NCI-H524 (cell line): ENCODE results near the gene TDRKH.

Experiments
- DNase-seq, 2 experiments: peaks; one replicate each; lab custom pipeline; 2025; lab: John Stamatoyannopoulos, UW

TDRKH gene

DNA sequence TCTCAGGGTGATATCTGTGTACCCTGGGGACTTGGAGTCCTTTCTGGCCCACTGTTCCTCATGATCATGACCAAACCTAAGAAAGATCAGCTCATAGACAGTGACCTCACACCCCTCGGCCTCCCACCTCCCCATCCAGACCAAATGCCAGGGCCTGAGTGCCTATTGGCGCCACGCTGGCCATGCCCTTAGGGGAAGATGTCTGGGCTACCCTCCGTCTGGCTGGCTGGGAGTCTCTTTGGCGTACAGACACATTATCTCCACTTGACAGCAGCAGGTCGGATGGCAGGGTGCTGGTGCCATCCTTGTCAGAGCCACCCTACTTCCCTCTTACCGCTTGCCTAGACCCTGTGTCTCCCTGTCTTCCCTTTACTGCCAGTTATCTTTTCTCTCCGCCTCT, 32.9 kb upstream of the TDRKH start:
- no peak for DNase-seq

DNA sequence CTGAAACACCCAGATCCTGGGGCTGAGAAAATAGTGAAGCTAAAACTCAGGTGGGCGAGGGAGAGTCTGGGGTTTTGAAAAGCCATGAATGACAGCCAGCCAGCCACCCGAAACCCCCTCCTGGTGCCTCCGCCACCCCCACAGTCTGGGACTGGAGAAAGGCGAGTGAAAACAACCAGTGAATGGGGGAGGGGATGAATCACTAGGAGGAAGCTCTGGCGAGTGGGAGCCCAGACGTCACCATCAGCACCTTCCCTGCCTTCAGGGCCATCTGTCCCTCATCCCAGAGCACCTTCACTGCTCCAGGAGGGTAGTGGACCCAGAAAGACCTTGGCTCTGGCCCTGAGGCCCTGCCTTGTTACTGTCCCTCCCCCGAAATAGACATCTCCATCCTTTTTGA, 32.1 kb upstream of the TDRKH start:
- no peak for DNase-seq

- peak; percentile 19 to 48 for DNase-seq
Measured at GRCh38 chr1:151820940-151821339, 30.6 kb upstream of the TDRKH start.

- DNase-seq, result no peak
Measured at GRCh38 chr1:151819976-151820623, 29.8 kb upstream of the TDRKH start.

DNA sequence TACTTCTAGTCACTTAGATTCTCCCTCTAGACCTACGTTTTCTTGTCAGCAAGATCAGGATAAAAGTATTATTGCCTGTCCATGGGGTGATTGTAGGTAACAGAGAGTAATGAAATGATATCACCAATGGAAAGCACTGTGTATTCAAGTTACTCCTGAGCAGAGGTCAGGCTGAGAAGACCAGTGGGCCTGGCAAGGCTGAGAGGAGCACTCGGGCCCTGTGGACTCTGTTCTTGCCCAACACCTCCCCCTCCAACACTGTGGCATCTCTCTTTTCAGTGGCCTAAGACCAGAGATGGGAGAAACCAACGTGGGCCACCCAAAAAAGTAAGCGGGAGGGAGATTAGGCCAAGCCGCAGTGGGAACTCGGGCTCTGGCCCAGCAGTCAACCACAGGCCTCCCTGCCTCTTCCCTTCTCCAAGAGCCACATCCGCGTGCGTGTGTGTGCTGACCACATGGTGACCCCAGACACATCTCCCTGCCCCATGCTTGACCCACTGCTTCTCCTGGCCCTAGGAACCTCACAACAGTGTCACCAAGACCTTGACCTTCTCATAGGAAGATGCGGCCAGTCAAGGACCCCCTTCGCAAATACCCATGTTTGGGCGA, 29.0 kb upstream of the TDRKH start:
- no peak for DNase-seq

GRCh38 chr1:151817353-151817730, 27.0 kb upstream of the TDRKH start:
- DNase-seq, result no peak

- DNase-seq, result no peak
Measured at GRCh38 chr1:151816548-151817352, 26.4 kb upstream of the TDRKH start.

DNA sequence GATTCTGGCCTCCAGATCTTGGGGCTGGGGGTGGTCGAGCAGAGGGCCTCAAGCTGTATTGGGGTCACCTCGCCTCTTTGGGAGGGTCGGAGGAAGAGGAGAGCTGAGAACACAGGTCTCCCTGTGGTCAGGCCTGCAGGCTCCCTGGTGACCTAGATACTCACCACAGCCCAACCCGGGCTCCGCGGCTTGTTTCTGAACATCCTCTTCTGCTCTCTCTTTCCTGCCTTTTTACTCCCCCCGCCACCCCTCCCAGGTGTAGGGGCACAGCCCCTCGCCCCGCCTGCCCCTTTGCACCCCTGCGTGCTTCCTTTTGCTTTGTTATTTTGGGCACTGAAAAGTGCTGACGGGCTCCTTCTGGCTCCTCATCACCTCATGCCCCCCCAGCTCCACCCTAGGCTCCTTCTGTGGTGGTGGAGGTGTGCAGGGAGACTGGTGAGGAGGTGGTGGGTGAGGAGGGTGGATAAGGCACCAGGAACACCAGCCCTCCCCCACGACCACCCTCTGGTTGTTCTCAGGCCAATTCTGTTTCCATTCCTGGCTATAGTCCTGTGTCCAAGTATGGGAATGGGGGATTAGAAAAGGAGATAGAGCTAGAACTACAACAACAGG, 25.5 kb upstream of the TDRKH start:
- no peak for DNase-seq

- no peak for DNase-seq
Measured at GRCh38 chr1:151814971-151815545, 24.8 kb upstream of the TDRKH start.

DNA sequence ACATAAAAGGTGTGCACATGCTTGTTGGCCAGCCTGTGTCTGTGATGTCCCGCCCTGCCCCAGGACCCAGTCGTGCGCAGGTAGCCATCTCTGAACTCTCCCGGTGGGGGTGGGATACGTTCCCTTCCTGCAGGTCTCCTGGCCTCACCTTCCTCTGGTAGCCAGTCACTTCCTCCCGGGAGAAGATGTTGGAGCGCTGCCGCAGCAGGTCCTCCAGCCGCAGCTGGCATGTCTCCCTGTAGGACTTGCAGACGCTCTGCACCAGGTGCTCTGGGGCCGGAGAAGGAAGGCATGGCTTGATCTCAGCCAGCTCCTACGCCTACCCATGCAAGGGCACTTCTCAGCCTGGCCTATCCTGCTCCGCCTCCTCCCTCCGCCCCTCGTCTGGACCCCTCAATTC, 24.1 kb upstream of the TDRKH start:
- no peak for DNase-seq

DNA sequence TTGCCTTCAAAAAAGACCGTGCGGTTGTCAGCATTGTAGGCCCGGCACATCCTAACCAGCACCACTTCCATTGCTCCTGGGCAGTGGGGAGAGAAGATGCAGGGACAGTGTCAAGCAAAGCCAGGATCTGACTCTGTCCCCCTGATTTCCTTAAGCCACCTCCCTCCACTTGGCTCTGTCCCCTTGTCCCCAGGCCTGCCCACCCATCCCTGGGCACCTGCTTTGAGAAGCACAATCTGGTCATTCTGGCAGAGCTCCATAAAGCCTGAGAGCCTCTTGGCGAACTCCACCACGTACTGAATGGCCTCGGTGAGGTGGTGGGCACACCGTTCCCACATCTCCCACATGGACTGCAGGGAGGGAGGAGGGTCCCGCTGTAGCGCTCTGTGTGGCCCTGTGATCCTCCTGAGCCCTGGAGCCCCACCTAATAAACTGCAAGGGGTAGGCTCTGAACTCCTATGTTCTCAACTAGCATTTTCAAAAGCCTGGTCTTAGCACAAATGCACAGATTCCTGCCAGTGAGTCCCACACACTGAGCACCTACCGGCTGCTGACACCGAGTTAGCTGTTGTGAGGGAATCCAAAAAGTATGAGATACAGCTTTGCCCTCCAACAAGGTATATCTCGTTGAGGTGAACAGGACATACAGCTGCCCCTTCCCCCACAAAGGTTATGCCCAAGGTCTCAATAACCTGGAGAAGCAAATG, 23.1 kb upstream of the TDRKH start:
- DNase-seq, result no peak

GRCh38 chr1:151811181-151811580, 20.9 kb upstream of the TDRKH start:
- no peak for DNase-seq

GRCh38 chr1:151809985-151810556, 19.8 kb upstream of the TDRKH start:
- no peak for DNase-seq

DNA sequence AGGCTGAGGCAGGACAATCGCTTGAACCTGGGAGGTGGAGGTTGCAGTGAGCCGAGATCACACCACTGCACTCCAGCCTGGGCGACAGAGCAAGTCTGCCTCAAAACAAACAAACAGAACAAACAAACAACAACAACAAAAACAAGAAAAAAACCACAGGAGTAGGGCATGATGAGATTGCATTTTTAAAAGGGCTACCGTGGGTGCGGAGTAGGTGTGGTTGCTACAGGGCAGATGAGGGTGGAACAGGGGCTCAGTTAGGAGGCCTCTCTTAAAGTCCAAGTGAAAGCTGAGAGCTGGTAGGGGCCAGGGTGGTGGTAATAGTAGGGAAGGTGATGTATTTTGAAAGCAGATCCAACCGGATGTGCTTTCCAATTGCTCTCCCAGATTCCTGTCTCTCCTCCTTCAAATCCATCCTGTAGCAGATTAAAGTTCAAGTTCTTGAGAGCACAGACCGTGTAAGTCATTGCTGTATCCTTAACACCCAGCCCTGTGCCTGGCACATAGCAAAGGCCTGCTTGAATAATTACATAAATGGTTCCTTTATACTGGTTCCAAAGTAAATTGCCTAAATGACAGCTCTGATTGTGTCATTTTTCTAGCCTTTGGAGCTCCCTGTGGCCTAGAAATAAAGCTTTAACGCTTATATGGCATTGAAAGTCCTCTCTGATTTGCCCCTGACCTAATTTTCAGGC, 19.1 kb upstream of the TDRKH start:
- DNase-seq, result no peak

GRCh38 chr1:151807766-151808165, 17.5 kb upstream of the TDRKH start:
- no peak for DNase-seq

DNA sequence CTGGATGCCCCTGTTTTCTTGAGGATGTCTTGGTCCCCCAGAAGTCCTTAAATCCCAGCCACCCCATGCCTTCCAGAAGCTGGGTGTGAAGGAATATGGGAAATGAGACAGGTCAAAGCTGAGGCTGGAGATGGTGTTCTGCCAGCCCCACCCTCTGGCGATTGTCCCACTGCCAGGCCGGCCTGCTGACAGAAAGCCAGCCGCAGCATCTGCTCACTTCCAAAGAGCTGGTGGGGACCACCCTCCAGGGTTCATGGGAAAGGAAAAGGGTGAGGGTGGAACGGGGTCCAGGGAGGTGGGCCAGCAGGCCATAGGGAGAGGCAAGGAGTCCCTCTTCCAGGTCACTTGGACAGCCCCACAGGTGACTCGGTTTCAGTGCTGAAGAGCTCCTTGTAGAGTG, 16.8 kb upstream of the TDRKH start:
- no peak for DNase-seq

DNA sequence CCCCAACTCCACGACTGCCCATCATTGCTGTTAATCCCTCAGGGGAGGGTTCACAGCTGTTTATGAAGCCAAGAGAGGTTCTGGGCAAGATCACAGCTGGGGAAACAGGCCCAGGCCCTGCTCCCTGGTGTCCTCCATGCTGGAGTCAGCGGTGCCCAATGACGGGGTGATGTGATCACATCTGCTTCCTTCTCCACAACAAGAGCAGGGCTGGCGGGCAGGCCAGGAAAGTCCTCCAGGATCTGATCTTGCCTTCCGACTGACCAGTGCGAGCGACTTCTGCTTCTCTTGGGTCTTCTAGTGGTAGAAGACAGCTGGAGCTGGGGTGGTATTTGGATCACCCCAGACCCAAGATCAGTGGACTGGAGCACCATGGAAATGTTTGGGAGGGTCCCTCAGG, 15.9 kb upstream of the TDRKH start:
- no peak for DNase-seq

DNA sequence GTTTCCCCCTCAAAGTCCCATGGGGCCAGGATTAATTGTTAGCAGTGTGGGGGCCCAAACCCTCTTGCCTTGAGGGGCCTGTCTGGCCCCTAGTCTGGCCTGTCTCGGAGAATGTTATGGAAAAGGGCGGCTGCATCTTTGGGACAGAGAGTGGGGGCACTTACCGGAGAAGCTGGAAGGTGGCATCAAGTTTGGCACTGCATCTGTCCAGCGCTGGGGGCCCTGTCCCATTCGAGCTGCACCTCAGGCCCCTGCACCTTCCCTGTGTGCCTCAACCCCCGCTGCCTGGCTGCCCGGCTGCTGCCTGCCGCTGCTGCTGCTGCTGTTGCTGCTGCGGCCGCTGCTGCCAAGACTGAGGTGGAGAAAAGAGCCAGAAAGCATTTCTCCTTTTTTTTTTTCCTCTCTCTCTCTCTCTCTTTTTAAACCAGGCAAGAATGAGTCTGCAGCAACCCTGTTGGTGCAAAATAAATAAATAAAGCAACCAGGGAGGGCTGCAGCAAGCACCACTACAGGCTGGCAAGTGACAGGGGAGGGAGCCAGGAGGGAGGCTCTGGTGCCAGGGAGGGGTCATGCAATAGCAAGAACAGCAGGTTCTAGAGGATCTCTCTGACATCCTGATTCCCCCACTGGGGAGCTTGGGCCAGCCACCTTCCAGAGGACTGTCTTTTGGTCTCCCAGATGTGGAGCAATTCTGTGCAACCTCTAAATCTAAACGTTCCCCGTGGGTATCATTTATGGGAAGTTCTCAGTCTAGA, 14.9 kb upstream of the TDRKH start, which contains the start of gene LINGO4:
Gene LINGO4 (minus strand): TSS at position 354 of the 755 bp plus-strand sequence. CDS start 2,715 bp downstream, outside the sequence.
- DNase-seq, result no peak

DNA sequence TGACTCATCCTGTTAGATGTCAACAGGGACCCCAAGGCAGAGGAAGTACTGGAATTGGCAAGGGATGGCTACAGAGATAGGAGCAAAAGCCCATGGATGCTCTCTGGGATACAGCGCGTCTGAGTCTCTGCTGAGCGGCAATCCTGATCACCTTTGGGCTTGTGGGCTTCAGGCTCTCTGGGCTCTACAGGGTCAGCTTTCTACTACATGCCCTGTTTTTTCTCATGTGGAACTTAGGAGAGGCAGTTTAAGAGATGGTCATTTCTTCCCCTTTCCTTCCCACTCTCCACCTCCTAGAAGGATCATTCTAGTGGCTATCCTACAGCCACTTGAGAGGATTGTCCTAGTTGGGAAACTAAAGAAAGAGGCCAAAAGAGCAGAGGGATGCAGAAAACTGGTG, 13.6 kb upstream of the TDRKH start:
- no peak for DNase-seq

- DNase-seq, result no peak
Measured at GRCh38 chr1:151803164-151803563, 12.9 kb upstream of the TDRKH start.
